HG03175 (cell line): Measurements from ENCODE around the gene HSPA9.
"Not testable (repeated sequence)": the region's sequence is repeated elsewhere in the genome, so short reads cannot be mapped to it uniquely, and the experiment has no call there.

Experiments
- ATAC-seq: cut with Tn5 transposase; IDR thresholded peaks from one replicate; pipeline ENCODE4 v1.9.1; 2021; ENCODE audit warnings: mild to moderate bottlenecking, moderate library complexity; ENCODE audit not compliant: unreplicated experiment

The HSPA9 gene

GRCh38 chr5:138536215-138536614, 39.0 kb downstream of the HSPA9 start:
- ATAC-seq = no peak

GRCh38 chr5:138533973-138534941, 40.9 kb downstream of the HSPA9 start:
- ATAC-seq = no peak

- no peak for ATAC-seq
Observed at GRCh38 chr5:138529812-138530211, 45.4 kb downstream of the HSPA9 start.

- ATAC-seq = no peak
Observed at GRCh38 chr5:138528744-138529469, 46.3 kb downstream of the HSPA9 start.

DNA sequence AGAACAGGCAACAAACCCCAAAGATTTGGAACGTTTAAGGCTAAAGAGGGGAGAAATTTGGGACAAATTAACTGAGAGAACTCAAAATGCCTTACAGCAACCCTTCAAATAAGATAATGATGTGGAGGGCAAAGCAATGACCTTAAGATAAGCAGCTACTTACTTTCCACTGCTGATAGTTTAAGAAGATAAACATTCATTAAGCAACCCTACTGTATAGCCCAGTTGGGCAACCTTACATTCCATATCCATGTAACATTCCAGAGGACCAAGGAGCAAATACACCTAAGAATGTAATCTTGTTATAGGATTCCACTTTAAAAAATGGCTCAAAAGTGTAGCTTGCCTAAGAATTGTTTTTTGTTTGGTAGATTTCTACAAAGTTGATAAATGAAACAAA, 47.0 kb downstream of the HSPA9 start:
- no peak for ATAC-seq

DNA sequence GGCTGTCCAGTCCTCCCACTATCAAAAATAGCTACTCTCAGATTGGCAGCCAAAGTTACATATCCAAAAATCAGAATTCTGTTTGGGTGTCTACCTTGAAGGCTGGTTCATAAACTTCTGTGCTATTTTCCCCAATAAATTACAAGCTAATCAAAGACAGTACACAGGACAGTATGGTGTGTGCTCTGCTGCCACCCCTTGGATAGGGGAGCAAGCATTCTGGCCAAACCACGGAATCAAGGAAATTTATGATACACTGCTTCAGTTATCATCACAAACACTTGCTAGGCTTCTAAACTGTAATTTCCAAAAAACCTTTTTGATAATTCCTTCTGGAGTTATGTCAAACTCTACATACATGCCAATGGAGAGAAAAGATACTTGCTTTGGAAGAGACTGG, 48.0 kb downstream of the HSPA9 start:
- no peak for ATAC-seq

GRCh38 chr5:138523406-138523805, 51.8 kb downstream of the HSPA9 start:
- no peak for ATAC-seq

DNA sequence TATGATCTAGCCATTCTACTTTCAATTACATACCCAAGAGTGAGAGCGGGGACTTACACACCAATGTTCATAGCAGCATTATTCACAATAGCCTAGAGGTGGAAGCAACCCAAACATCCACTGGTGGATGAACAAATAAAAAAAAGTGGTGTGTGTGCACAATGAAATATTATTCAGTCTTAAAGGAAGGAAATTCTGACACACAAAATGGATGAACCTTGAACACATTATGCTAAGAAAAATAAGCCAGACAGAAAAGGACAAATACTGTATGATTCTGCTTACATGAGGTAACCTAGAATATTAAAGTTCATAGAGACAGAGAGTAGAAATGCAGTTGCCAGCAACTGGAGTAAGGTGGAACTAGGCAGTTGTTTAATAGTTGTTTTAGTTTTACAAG, 54.2 kb downstream of the HSPA9 start:
- ATAC-seq = no peak

- ATAC-seq = no peak
Observed at GRCh38 chr5:138517437-138517836, 57.8 kb downstream of the HSPA9 start.

GRCh38 chr5:138515556-138516245, 59.5 kb downstream of the HSPA9 start:
- ATAC-seq = no peak

DNA sequence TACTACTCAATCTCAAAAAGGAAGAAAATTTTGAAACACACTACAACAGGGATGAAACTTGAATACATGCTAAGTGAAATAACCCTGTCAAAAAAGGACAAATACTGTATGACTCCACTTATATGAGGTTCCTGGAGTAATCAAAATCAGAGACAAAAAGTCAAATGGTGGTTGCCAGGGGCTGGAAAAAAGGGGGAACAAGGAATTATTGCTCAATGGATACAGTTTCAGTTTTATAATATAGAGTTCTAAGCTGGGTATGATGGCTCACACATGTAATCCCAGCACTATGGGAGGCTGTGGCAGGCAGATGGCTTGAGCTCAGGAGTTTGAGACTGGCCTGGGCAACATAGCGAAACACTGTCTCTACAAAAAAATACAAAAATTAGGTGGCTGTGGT, 61.2 kb downstream of the HSPA9 start:
- no peak for ATAC-seq

DNA sequence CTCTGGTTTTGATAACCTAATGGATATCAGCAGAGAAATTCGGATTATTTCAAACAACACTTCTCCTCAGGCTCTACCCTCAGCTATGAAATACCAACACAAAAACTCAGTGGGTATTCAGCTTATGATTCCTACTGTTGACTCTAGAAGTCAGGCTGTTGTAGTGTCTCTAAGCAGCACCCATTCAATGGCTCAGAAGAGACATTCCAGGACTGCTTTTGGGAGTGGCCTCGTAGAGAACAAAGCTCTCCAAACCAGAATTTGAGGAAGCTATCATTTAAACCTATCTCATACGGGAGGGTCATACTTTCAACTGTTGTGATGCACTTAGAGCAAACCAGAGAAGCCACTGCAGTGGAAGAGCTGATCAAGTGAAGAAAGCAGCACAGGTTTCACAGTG, 66.2 kb downstream of the HSPA9 start:
- ATAC-seq = no peak

GRCh38 chr5:138507485-138507884, 67.7 kb downstream of the HSPA9 start:
- not testable (repeated sequence) for ATAC-seq

GRCh38 chr5:138506370-138507306, 68.6 kb downstream of the HSPA9 start:
- ATAC-seq = no peak

GRCh38 chr5:138504799-138505198, 70.4 kb downstream of the HSPA9 start:
- ATAC-seq = no peak
